HEK293 (cell line): ENCODE data around the gene HERC2.

Experiments used
- CTCF ChIA-PET: fragments of 350-600 bp; formaldehyde crosslinking; extraction: SDS; loops from one replicate; lab custom pipeline; 2021; ENCODE audit warnings: antibody characterized with exemption; lab: Yijun Ruan, JAX
- POLR2A ChIA-PET: fragments of 300-600 bp; formaldehyde crosslinking; extraction: SDS; loops from one replicate; lab custom pipeline; 2020; ENCODE audit warnings: antibody characterized with exemption, inconsistent platforms; lab: Yijun Ruan, JAX
- H3K27ac ChIP-seq: fragments of 200-500 bp; sonication (Bioruptor generic); 2 replicates; pipeline ENCODE4 v1.5.1; 2014; ENCODE audit warnings: low read depth, low read length, control low read depth, inconsistent platforms; ENCODE audit errors: extremely low read depth
- H3K36me3 ChIP-seq, 2 experiments: fragments of 200-500 bp in 1 of 2; sonication (Bioruptor generic) in 1 of 2; 1 replicate in 1 of 2; 2 replicates in 1 of 2; pipeline ENCODE4 v1.5.1; 2014 to 2017; ENCODE audit warnings: inconsistent platforms in 2 of 2, low read length in 2 of 2; ENCODE audit not compliant: control insufficient read depth in 2 of 2, insufficient read depth in 1 of 2
- H3K4me1 ChIP-seq: fragments of 200-500 bp; sonication (Bioruptor generic); 2 replicates; pipeline ENCODE4 v1.5.1; 2014; ENCODE audit warnings: mild to moderate bottlenecking, low read length, inconsistent platforms; ENCODE audit not compliant: control insufficient read depth, insufficient read depth
- H3K4me3 ChIP-seq: 2 replicates; pipeline ENCODE4 v1.5.1; 2011; ENCODE audit warnings: low read depth, mild to moderate bottlenecking, control low read depth, low read length, moderate library complexity
- H3K9me3 ChIP-seq: fragments of 200-500 bp; sonication (Bioruptor generic); 2 replicates; pipeline ENCODE4 v1.5.1; 2014; ENCODE audit warnings: low read depth, low read length, inconsistent platforms; ENCODE audit not compliant: control insufficient read depth, insufficient read depth
- GLI2 ChIP-seq: fragments of 450-650 bp; formaldehyde crosslinking; IDR thresholded peaks from 2 replicates; pipeline ENCODE4; 2017; ENCODE audit warnings: missing biosample characterization, missing genetic modification characterization, low read depth, borderline replicate concordance
- KLF7 ChIP-seq: fragments of 450-650 bp; formaldehyde crosslinking; IDR thresholded peaks from 2 replicates; pipeline ENCODE4 v1.5.1; 2016; ENCODE audit warnings: missing biosample characterization, missing genetic modification characterization, borderline replicate concordance
- MEIS1 ChIP-seq: sonication (generic); formaldehyde crosslinking; IDR thresholded peaks from 2 replicates; pipeline ENCODE4 v1.8.1; 2022; ENCODE audit warnings: missing genetic modification reagents, mild to moderate bottlenecking, borderline replicate concordance
- WT1 ChIP-seq: fragments of 450-650 bp; formaldehyde crosslinking; IDR thresholded peaks from 2 replicates; pipeline ENCODE4 v1.5.1; 2016; ENCODE audit warnings: missing biosample characterization, missing genetic modification characterization
- ZBTB21 ChIP-seq: fragments of 450-650 bp; formaldehyde crosslinking; IDR thresholded peaks from 2 replicates; pipeline ENCODE4 v1.5.1; 2017; ENCODE audit warnings: missing biosample characterization, missing genetic modification characterization
- ZNF112 ChIP-seq: fragments of 450-650 bp; formaldehyde crosslinking; IDR thresholded peaks from 2 replicates; pipeline ENCODE4 v1.5.0; 2017; ENCODE audit warnings: missing biosample characterization, missing genetic modification characterization
- ZNF114 ChIP-seq: fragments of 450-650 bp; formaldehyde crosslinking; IDR thresholded peaks from 2 replicates; pipeline ENCODE4 v1.5.0; 2017; ENCODE audit warnings: missing biosample characterization, missing genetic modification characterization
- ZNF266 ChIP-seq: fragments of 450-650 bp; formaldehyde crosslinking; IDR thresholded peaks from 2 replicates; pipeline ENCODE4 v1.5.1; 2016; ENCODE audit warnings: missing biosample characterization, missing genetic modification characterization, low read depth
- ZNF335 ChIP-seq: fragments of 450-650 bp; formaldehyde crosslinking; conservative IDR thresholded peaks from 2 replicates; pipeline ENCODE4 v1.5.1; 2016; ENCODE audit warnings: missing biosample characterization, missing genetic modification characterization
- ZNF404 ChIP-seq: fragments of 450-650 bp; formaldehyde crosslinking; IDR thresholded peaks from 2 replicates; pipeline ENCODE4 v1.5.1; 2017; ENCODE audit warnings: missing biosample characterization, missing genetic modification characterization
- ZNF558 ChIP-seq: fragments of 450-650 bp; formaldehyde crosslinking; IDR thresholded peaks from 2 replicates; pipeline ENCODE4 v1.5.1; 2016; ENCODE audit warnings: missing biosample characterization, missing genetic modification characterization
- ZNF585B ChIP-seq: fragments of 450-650 bp; formaldehyde crosslinking; IDR thresholded peaks from 2 replicates; pipeline ENCODE4 v1.5.1; 2016; ENCODE audit warnings: missing biosample characterization, missing genetic modification characterization
- ZNF610 ChIP-seq: fragments of 450-650 bp; formaldehyde crosslinking; IDR thresholded peaks from 2 replicates; pipeline ENCODE4 v1.5.1; 2016; ENCODE audit warnings: missing biosample characterization, missing genetic modification characterization, borderline replicate concordance
- ZNF654 ChIP-seq: fragments of 450-650 bp; formaldehyde crosslinking; IDR thresholded peaks from 2 replicates; pipeline ENCODE4 v1.5.1; 2016; ENCODE audit warnings: low read depth, missing biosample characterization, missing genetic modification characterization
- ZSCAN23 ChIP-seq: fragments of 450-650 bp; formaldehyde crosslinking; IDR thresholded peaks from 2 replicates; pipeline ENCODE4 v1.5.1; 2016; ENCODE audit warnings: missing biosample characterization, missing genetic modification characterization
- TF ChIP-seq, protein P1 (sequence below): fragments of 450-650 bp; formaldehyde crosslinking; IDR thresholded peaks from 2 replicates; pipeline ENCODE4 v1.5.1; 2016; ENCODE audit warnings: missing biosample characterization, missing genetic modification characterization
- TF ChIP-seq, protein P2 (sequence below): sonication (generic); formaldehyde crosslinking; IDR thresholded peaks from 2 replicates; pipeline ENCODE4 v1.8.1; 2022; ENCODE audit warnings: mild to moderate bottlenecking, moderate library complexity, missing genetic modification reagents
- TF ChIP-seq, protein P3 (sequence below): fragments of 450-650 bp; formaldehyde crosslinking; IDR thresholded peaks from 2 replicates; pipeline ENCODE4 v1.5.1; 2016; ENCODE audit warnings: missing biosample characterization, missing genetic modification characterization
- TF ChIP-seq, protein P4 (sequence below): fragments of 450-650 bp; formaldehyde crosslinking; conservative IDR thresholded peaks from 2 replicates; pipeline ENCODE4 v1.5.1; 2016; ENCODE audit warnings: low read depth, missing biosample characterization, missing genetic modification characterization
- TF ChIP-seq, protein P5 (sequence below): fragments of 450-650 bp; formaldehyde crosslinking; IDR thresholded peaks from 2 replicates; pipeline ENCODE4 v1.5.1; 2016; ENCODE audit warnings: missing biosample characterization, missing genetic modification characterization

The HERC2 gene

DNA sequence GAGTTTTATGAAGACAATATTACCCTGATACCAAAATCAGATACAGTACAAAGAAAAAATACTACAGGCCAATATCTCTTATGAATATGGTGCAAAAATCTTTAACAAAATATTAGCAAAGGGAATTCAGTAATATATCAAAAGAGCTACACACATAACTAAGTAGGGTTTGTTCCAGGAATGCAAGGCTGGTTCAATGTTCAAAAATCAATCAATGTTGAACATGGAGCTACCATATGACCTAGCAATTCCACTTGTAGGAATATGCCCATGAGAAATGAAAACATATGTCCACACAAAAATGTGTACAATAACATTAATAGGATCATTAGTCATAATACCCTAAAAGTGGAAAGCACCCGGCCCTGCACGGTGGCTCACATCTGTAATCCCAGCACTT, 230.7 kb downstream of the HERC2 start (continued):
- TF ChIP-seq, protein P1, sequence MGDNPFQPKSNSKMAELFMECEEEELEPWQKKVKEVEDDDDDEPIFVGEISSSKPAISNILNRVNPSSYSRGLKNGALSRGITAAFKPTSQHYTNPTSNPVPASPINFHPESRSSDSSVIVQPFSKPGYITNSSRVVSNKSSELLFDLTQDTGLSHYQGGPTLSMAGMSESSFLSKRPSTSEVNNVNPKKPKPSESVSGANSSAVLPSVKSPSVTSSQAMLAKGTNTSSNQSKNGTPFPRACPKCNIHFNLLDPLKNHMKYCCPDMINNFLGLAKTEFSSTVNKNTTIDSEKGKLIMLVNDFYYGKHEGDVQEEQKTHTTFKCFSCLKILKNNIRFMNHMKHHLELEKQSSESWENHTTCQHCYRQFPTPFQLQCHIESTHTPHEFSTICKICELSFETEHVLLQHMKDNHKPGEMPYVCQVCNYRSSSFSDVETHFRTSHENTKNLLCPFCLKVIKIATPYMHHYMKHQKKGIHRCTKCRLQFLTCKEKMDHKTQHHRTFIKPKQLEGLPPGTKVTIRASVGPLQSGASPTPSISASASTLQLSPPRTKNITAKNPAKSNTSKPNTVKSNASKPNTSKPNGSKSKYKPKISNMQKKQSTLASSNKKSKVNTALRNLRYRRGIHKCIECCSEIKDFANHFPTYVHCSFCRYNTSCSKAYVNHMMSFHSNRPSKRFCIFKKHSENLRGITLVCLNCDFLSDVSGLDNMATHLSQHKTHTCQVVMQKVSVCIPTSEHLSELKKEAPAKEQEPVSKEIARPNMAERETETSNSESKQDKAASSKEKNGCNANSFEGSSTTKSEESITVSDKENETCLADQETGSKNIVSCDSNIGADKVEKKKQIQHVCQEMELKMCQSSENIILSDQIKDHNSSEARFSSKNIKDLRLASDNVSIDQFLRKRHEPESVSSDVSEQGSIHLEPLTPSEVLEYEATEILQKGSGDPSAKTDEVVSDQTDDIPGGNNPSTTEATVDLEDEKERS, result no peak
- TF ChIP-seq MEIS1 (CRISPR knock-in tag) (no peak), ZNF585B (no peak), KLF7 (tag by site-specific recombination) (no peak), ZBTB21 (no peak), ZNF335 (no peak), GLI2 (no peak), WT1 (tag by site-specific recombination) (no peak), ZSCAN23 (tag by site-specific recombination) (no peak)
- TF ChIP-seq, protein P2, sequence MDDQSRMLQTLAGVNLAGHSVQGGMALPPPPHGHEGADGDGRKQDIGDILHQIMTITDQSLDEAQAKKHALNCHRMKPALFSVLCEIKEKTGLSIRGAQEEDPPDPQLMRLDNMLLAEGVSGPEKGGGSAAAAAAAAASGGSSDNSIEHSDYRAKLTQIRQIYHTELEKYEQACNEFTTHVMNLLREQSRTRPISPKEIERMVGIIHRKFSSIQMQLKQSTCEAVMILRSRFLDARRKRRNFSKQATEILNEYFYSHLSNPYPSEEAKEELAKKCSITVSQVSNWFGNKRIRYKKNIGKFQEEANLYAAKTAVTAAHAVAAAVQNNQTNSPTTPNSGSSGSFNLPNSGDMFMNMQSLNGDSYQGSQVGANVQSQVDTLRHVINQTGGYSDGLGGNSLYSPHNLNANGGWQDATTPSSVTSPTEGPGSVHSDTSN (CRISPR knock-in tag), result no peak
- TF ChIP-seq, protein P3, sequence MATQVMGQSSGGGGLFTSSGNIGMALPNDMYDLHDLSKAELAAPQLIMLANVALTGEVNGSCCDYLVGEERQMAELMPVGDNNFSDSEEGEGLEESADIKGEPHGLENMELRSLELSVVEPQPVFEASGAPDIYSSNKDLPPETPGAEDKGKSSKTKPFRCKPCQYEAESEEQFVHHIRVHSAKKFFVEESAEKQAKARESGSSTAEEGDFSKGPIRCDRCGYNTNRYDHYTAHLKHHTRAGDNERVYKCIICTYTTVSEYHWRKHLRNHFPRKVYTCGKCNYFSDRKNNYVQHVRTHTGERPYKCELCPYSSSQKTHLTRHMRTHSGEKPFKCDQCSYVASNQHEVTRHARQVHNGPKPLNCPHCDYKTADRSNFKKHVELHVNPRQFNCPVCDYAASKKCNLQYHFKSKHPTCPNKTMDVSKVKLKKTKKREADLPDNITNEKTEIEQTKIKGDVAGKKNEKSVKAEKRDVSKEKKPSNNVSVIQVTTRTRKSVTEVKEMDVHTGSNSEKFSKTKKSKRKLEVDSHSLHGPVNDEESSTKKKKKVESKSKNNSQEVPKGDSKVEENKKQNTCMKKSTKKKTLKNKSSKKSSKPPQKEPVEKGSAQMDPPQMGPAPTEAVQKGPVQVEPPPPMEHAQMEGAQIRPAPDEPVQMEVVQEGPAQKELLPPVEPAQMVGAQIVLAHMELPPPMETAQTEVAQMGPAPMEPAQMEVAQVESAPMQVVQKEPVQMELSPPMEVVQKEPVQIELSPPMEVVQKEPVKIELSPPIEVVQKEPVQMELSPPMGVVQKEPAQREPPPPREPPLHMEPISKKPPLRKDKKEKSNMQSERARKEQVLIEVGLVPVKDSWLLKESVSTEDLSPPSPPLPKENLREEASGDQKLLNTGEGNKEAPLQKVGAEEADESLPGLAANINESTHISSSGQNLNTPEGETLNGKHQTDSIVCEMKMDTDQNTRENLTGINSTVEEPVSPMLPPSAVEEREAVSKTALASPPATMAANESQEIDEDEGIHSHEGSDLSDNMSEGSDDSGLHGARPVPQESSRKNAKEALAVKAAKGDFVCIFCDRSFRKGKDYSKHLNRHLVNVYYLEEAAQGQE (tag by site-specific recombination), result no peak
- TF ChIP-seq, protein P4, sequence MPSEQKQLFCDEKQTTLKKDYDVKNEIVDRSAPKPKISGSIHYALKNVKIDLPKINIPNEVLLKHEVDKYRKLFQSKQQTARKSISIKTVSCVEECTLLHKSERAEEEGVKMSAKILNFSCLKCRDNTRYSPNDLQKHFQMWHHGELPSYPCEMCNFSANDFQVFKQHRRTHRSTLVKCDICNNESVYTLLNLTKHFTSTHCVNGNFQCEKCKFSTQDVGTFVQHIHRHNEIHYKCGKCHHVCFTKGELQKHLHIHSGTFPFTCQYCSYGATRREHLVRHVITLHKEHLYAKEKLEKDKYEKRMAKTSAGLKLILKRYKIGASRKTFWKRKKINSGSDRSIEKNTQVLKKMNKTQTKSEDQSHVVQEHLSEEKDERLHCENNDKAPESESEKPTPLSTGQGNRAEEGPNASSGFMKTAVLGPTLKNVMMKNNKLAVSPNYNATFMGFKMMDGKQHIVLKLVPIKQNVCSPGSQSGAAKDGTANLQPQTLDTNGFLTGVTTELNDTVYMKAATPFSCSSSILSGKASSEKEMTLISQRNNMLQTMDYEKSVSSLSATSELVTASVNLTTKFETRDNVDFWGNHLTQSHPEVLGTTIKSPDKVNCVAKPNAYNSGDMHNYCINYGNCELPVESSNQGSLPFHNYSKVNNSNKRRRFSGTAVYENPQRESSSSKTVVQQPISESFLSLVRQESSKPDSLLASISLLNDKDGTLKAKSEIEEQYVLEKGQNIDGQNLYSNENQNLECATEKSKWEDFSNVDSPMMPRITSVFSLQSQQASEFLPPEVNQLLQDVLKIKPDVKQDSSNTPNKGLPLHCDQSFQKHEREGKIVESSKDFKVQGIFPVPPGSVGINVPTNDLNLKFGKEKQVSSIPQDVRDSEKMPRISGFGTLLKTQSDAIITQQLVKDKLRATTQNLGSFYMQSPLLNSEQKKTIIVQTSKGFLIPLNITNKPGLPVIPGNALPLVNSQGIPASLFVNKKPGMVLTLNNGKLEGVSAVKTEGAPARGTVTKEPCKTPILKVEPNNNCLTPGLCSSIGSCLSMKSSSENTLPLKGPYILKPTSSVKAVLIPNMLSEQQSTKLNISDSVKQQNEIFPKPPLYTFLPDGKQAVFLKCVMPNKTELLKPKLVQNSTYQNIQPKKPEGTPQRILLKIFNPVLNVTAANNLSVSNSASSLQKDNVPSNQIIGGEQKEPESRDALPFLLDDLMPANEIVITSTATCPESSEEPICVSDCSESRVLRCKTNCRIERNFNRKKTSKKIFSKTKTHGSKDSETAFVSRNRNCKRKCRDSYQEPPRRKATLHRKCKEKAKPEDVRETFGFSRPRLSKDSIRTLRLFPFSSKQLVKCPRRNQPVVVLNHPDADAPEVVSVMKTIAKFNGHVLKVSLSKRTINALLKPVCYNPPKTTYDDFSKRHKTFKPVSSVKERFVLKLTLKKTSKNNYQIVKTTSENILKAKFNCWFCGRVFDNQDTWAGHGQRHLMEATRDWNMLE, result no peak

DNA sequence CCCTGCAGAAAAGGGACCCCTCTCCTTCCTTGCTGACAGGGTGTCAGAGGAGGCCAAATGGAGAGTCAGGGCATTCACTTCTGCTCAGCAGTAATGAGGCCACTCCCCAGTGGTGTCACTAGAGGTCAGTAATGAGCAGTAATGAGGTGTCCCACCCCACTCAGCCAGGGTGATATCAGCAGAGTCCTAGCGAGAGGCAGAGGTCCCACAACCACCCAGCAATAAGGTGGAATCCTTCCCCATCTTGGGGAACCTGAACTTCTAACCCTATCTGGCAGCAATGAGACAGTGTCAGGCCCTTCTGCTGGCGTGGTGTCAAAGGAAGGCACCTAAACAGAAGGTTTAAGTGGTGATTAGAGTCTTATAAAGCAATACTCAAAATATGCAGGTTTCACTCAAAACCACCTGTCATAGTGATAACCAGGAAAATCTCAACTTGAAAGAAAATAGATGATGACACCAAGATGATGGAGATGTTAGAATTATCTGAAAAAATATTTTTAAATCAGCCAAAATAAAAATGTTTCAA, 235.7 kb downstream of the HERC2 start:
- H3K36me3 ChIP-seq, result no peaks in the 10 kb centered on the region
- no peak overlapping the region for H3K27ac ChIP-seq
- no peak overlapping the region for H3K4me3 ChIP-seq
- H3K9me3 ChIP-seq, result no peaks in the 10 kb centered on the region
- ChIA-PET CTCF (interaction anchor here (0.6 to 0.7 kb wide), 3 partner anchors 74 to 323 kb away, joined by 3 to 4 read pairs (median 3); no protein-coding TSS in a partner anchor), POLR2A (no interaction called here)
- H3K4me1 ChIP-seq, result no peaks in the 10 kb centered on the region
- TF ChIP-seq ZNF114 (tag by site-specific recombination) (no peak), ZNF610 (tag by site-specific recombination) (no peak), ZNF404 (tag by site-specific recombination) (no peak), ZNF266 (tag by site-specific recombination) (no peak), ZNF585B (no peak), ZNF558 (tag by site-specific recombination) (no peak), ZNF654 (tag by site-specific recombination) (peak; percentile 56), ZNF112 (tag by site-specific recombination) (no peak)
- TF ChIP-seq, protein P5, sequence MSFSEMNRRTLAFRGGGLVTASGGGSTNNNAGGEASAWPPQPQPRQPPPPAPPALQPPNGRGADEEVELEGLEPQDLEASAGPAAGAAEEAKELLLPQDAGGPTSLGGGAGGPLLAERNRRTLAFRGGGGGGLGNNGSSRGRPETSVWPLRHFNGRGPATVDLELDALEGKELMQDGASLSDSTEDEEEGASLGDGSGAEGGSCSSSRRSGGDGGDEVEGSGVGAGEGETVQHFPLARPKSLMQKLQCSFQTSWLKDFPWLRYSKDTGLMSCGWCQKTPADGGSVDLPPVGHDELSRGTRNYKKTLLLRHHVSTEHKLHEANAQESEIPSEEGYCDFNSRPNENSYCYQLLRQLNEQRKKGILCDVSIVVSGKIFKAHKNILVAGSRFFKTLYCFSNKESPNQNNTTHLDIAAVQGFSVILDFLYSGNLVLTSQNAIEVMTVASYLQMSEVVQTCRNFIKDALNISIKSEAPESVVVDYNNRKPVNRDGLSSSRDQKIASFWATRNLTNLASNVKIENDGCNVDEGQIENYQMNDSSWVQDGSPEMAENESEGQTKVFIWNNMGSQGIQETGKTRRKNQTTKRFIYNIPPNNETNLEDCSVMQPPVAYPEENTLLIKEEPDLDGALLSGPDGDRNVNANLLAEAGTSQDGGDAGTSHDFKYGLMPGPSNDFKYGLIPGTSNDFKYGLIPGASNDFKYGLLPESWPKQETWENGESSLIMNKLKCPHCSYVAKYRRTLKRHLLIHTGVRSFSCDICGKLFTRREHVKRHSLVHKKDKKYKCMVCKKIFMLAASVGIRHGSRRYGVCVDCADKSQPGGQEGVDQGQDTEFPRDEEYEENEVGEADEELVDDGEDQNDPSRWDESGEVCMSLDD (tag by site-specific recombination), result no peak
